ENCODE measurements around the gene TMEM121B. TPM values are rescaled to one million over a fixed set of nuclear protein-coding genes. Genes with fewer than 3 reads are reported as not detected.

The TMEM121B gene
- total RNA-seq, 5 donors from 2014 or later (not counting 1 experiment from before 2014, with no cell fraction given) = 0.13 to 0.19 (median 0.15) TPM; not detected in 2

DNA sequence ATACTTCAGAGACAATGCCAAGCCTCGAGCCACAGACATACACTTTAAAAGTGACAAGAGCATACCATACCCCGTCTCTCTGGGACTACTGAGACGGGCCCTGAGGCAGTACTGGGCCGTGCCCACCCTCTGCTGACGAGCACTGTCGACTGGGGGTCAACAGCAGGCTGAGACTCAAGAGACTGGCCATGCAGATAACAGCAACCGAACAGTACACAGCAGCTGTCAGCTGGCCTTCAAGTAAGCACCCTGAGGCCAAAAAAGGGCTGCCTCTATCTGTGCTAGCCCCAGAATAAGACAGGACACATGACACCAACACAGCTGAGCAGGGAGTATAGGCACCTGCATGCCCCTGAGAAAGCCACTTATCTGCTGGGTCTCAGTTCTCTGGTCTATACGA is 18.9 kb upstream of the TMEM121B start:
- DNase-seq = no peak
- Mint-ChIP-seq H3K27me3 (no peaks in the 10 kb centered on the region), H3K36me3 (peaks cover 37% of the 10 kb centered on the region), H3K4me3 (no peak overlapping the region), H3K27ac (no peak overlapping the region), H3K4me1 (no peaks in the 10 kb centered on the region), H3K9me3 (no peaks in the 10 kb centered on the region)
- ChIA-PET CTCF (no interaction called here), POLR2A (no interaction called here)
- no peak for ATAC-seq (replicated peaks in 1 of 4)
- 89% methylated on average over 8 of the region's 8 CpGs for WGBS (ENCODE audit: insufficient coverage)
- Histone ChIP-seq H3K27me3 (replicated peaks in 1 of 2; ENCODE audit: control insufficient read depth in 2 of 2, extremely low read depth in 1 of 2, insufficient read depth in 2 of 2, low read length in 1 of 2) (no peaks in the 10 kb centered on the region), H3K9me3 (no peaks in the 10 kb centered on the region), H3K36me3 (ENCODE audit: control insufficient read depth in 2 of 2, extremely low read depth in 1 of 2, insufficient read depth in 1 of 2, low read length in 1 of 2) (peaks cover 17 to 52% of the 10 kb centered on the region in 2 donors), H3K4me3 (ENCODE audit: control insufficient read depth in 1 of 2, extremely low read depth in 1 of 2, low read length in 1 of 2) (no peak overlapping the region), H3K4me1 (ENCODE audit: control insufficient read depth in 1 of 2, extremely low read depth in 1 of 2, insufficient read depth in 2 of 2, low read length in 2 of 2) (no peaks in the 10 kb centered on the region), H3K27ac (ENCODE audit: low read length) (no peak overlapping the region)

- Mint-ChIP-seq H3K9me3 (no peaks in the 10 kb centered on the region), H3K36me3 (peaks cover 40% of the 10 kb centered on the region), H3K27ac (no peak overlapping the region), H3K4me3 (no peak overlapping the region), H3K4me1 (no peaks in the 10 kb centered on the region), H3K27me3 (no peaks in the 10 kb centered on the region)
- no peak for ATAC-seq (replicated peaks in 1 of 4)
- Histone ChIP-seq H3K27me3 (replicated peaks in 1 of 2; ENCODE audit: control insufficient read depth in 2 of 2, extremely low read depth in 1 of 2, insufficient read depth in 2 of 2, low read length in 1 of 2) (no peaks in the 10 kb centered on the region), H3K36me3 (ENCODE audit: control insufficient read depth in 2 of 2, extremely low read depth in 1 of 2, insufficient read depth in 1 of 2, low read length in 1 of 2) (peaks cover 15 to 44% of the 10 kb centered on the region in 2 donors), H3K9me3 (no peaks in the 10 kb centered on the region), H3K27ac (ENCODE audit: low read length) (no peak overlapping the region), H3K4me1 (ENCODE audit: control insufficient read depth in 1 of 2, extremely low read depth in 1 of 2, insufficient read depth in 2 of 2, low read length in 2 of 2) (no peaks in the 10 kb centered on the region), H3K4me3 (ENCODE audit: control insufficient read depth in 1 of 2, extremely low read depth in 1 of 2, low read length in 1 of 2) (no peak overlapping the region)
- CTCF ChIA-PET = no interaction called here
- WGBS (ENCODE audit: insufficient coverage) = 95% methylated on average over 9 of the region's 11 CpGs
- DNase-seq = no peak
- POLR2A ChIA-PET = no interaction called here
Measured at GRCh38 chr22:17138513-17138912, 17.4 kb upstream of the TMEM121B start.

- Mint-ChIP-seq H3K4me1 (no peaks in the 10 kb centered on the region), H3K9me3 (no peaks in the 10 kb centered on the region), H3K36me3 (peaks cover 41% of the 10 kb centered on the region), H3K4me3 (no peak overlapping the region), H3K27ac (no peak overlapping the region), H3K27me3 (no peaks in the 10 kb centered on the region)
- ChIA-PET POLR2A (no interaction called here), CTCF (no interaction called here)
- DNase-seq (no peak), ATAC-seq (replicated peaks in 1 of 4) (no peak)
- Histone ChIP-seq H3K27ac (ENCODE audit: low read length) (no peak overlapping the region), H3K4me3 (ENCODE audit: control insufficient read depth in 1 of 2, extremely low read depth in 1 of 2, low read length in 1 of 2) (no peak overlapping the region), H3K36me3 (ENCODE audit: control insufficient read depth in 2 of 2, extremely low read depth in 1 of 2, insufficient read depth in 1 of 2, low read length in 1 of 2) (peaks cover 10 to 38% of the 10 kb centered on the region in 2 donors), H3K27me3 (replicated peaks in 1 of 2; ENCODE audit: control insufficient read depth in 2 of 2, extremely low read depth in 1 of 2, insufficient read depth in 2 of 2, low read length in 1 of 2) (no peaks in the 10 kb centered on the region), H3K9me3 (no peaks in the 10 kb centered on the region), H3K4me1 (ENCODE audit: control insufficient read depth in 1 of 2, extremely low read depth in 1 of 2, insufficient read depth in 2 of 2, low read length in 2 of 2) (no peaks in the 10 kb centered on the region)
- WGBS (ENCODE audit: insufficient coverage) = 93% methylated on average over 14 of the region's 17 CpGs
Measured at GRCh38 chr22:17137861-17138425, 16.8 kb upstream of the TMEM121B start.

DNA sequence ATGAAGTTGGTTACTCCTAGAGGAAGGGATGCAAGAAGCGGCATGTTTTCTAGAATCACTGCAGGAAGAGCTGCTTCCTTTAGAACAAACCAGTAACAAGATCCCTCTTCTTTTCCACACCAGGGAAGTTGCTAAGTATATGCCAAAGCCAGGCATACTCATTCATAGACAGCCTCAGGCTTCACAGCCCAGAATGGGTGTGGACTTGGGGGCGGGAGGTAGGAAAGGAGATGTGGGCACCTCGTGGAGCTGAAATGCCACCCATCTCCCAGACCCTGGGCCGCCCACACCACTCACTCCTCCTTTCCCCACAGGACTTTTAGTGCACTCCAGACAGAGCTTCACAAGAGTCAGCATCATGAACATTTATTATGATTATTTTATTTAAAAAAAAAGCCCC is 16.0 kb upstream of the TMEM121B start:
- Mint-ChIP-seq H3K4me3 (no peak overlapping the region), H3K4me1 (no peaks in the 10 kb centered on the region), H3K27me3 (no peaks in the 10 kb centered on the region), H3K9me3 (no peaks in the 10 kb centered on the region), H3K27ac (no peak overlapping the region), H3K36me3 (peaks cover 34% of the 10 kb centered on the region)
- ATAC-seq (replicated peaks in 1 of 4) (no peak), DNase-seq (no peak)
- Histone ChIP-seq H3K36me3 (ENCODE audit: control insufficient read depth in 2 of 2, extremely low read depth in 1 of 2, insufficient read depth in 1 of 2, low read length in 1 of 2) (peaks cover 8 to 33% of the 10 kb centered on the region in 2 donors), H3K9me3 (no peaks in the 10 kb centered on the region), H3K27me3 (replicated peaks in 1 of 2; ENCODE audit: control insufficient read depth in 2 of 2, extremely low read depth in 1 of 2, insufficient read depth in 2 of 2, low read length in 1 of 2) (no peaks in the 10 kb centered on the region), H3K27ac (ENCODE audit: low read length) (no peak overlapping the region), H3K4me3 (ENCODE audit: control insufficient read depth in 1 of 2, extremely low read depth in 1 of 2, low read length in 1 of 2) (no peak overlapping the region), H3K4me1 (ENCODE audit: control insufficient read depth in 1 of 2, extremely low read depth in 1 of 2, insufficient read depth in 2 of 2, low read length in 2 of 2) (no peaks in the 10 kb centered on the region)
- WGBS (ENCODE audit: insufficient coverage) = no CpG with 5 or more reads among the region's 4 CpGs
- ChIA-PET POLR2A (no interaction called here), CTCF (no interaction called here)

- no peak overlapping the region for H3K27ac Mint-ChIP-seq
- H3K27ac ChIP-seq (ENCODE audit: low read length) = no peak overlapping the region
- ATAC-seq (replicated peaks in 1 of 4) (no peak), DNase-seq (no peak)
- 91% methylated on average over 13 of the region's 15 CpGs for WGBS (ENCODE audit: insufficient coverage)
- H3K4me3 Mint-ChIP-seq = no peak overlapping the region
- H3K36me3 ChIP-seq (ENCODE audit: control insufficient read depth in 2 of 2, extremely low read depth in 1 of 2, insufficient read depth in 1 of 2, low read length in 1 of 2) = peaks cover 3 to 15% of the 10 kb centered on the region in 2 donors
- no peaks in the 10 kb centered on the region for H3K9me3 ChIP-seq
- POLR2A ChIA-PET = no interaction called here
- no peaks in the 10 kb centered on the region for H3K4me1 Mint-ChIP-seq
- peaks cover 0 to 5% of the 10 kb centered on the region in 2 experiments for H3K27me3 ChIP-seq (replicated peaks in 1 of 2; ENCODE audit: control insufficient read depth in 2 of 2, extremely low read depth in 1 of 2, insufficient read depth in 2 of 2, low read length in 1 of 2)
- no peaks in the 10 kb centered on the region for H3K4me1 ChIP-seq (ENCODE audit: control insufficient read depth in 1 of 2, extremely low read depth in 1 of 2, insufficient read depth in 2 of 2, low read length in 2 of 2)
- no peaks in the 10 kb centered on the region for H3K9me3 Mint-ChIP-seq
- CTCF ChIA-PET = interaction anchor here (0.7 to 0.9 kb wide), 2 partner anchors 36 to 58 kb away, joined by 3 read pairs; no protein-coding TSS in a partner anchor
- no peak overlapping the region for H3K4me3 ChIP-seq (ENCODE audit: control insufficient read depth in 1 of 2, extremely low read depth in 1 of 2, low read length in 1 of 2)
- H3K36me3 Mint-ChIP-seq = peaks cover 28% of the 10 kb centered on the region
- no peaks in the 10 kb centered on the region for H3K27me3 Mint-ChIP-seq
Measured at GRCh38 chr22:17135153-17135760, 14.1 kb upstream of the TMEM121B start.

GRCh38 chr22:17133137-17133536 is 12.0 kb upstream of the TMEM121B start:
- Mint-ChIP-seq H3K27me3 (no peaks in the 10 kb centered on the region), H3K4me3 (no peak overlapping the region), H3K36me3 (peaks cover 23% of the 10 kb centered on the region), H3K4me1 (no peaks in the 10 kb centered on the region), H3K9me3 (no peaks in the 10 kb centered on the region), H3K27ac (no peak overlapping the region)
- ChIA-PET POLR2A (no interaction called here), CTCF (no interaction called here)
- DNase-seq (no peak), ATAC-seq (replicated peaks in 1 of 4) (no peak)
- Histone ChIP-seq H3K4me1 (ENCODE audit: control insufficient read depth in 1 of 2, extremely low read depth in 1 of 2, insufficient read depth in 2 of 2, low read length in 2 of 2) (no peaks in the 10 kb centered on the region), H3K27ac (ENCODE audit: low read length) (no peak overlapping the region), H3K4me3 (ENCODE audit: control insufficient read depth in 1 of 2, extremely low read depth in 1 of 2, low read length in 1 of 2) (no peak overlapping the region), H3K27me3 (replicated peaks in 1 of 2; ENCODE audit: control insufficient read depth in 2 of 2, extremely low read depth in 1 of 2, insufficient read depth in 2 of 2, low read length in 1 of 2) (peaks cover 0 to 5% of the 10 kb centered on the region in 2 experiments), H3K36me3 (ENCODE audit: control insufficient read depth in 2 of 2, extremely low read depth in 1 of 2, insufficient read depth in 1 of 2, low read length in 1 of 2) (peaks cover 0 to 6% of the 10 kb centered on the region in 2 donors), H3K9me3 (no peaks in the 10 kb centered on the region)
- WGBS (ENCODE audit: insufficient coverage) = 94% methylated on average over 7 of the region's 7 CpGs

Measured in T-cell (primary cell).